Body of pancreas (tissue), 4 donors: Measurements from ENCODE around the gene UBL4A.

ENCODE experiments used
- POLR2A ChIP-seq, 3 donors: fragments of 450-650 bp; IDR thresholded peaks; one replicate each; pipeline ENCODE4 v1.6.1; 2016; ENCODE audit warnings: antibody characterized with exemption in 3 of 3, mild to moderate bottlenecking in 2 of 3
- TF ChIP-seq, protein P1 (sequence below), 7 experiments: fragments of 450-650 bp in 4 of 7; fragments of 200-600 bp in 3 of 7; sonication (generic) in 3 of 7; IDR thresholded peaks; one replicate each; pipeline ENCODE4 v1.5.1; 2016 to 2019; ENCODE audit warnings: antibody characterized with exemption in 7 of 7

DNA sequence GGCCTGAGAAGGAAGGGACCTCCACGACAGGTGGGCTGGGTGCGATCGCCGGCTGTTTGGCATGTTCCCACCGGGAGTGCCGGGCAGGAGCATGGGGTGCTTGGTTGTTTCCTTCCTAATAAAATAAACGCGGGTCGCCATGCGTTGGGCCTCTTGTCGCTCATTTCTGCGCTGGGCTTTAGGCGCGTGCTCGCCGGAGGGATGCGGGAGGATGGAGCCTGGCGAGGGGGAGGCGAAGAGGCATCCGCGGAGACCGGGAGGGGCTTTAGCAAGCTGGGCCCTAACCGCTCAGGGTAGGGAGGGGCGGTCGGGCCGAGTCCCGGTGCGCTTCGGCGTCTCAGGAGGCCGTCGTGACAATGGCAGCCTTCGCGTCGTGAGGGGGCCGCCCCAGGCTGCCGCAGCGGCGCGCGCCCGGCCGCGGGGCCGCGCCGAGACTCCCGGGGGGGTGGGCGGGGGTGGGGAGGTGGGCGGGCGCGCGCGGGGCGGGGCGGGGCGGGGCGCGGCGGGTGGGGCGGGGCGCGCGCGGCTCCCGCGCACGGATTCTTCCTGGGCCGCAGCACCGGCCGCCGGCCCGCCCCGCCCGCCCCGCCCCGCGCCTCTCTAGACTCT, 49.9 kb downstream of the UBL4A start:
- TF ChIP-seq, protein P1, sequence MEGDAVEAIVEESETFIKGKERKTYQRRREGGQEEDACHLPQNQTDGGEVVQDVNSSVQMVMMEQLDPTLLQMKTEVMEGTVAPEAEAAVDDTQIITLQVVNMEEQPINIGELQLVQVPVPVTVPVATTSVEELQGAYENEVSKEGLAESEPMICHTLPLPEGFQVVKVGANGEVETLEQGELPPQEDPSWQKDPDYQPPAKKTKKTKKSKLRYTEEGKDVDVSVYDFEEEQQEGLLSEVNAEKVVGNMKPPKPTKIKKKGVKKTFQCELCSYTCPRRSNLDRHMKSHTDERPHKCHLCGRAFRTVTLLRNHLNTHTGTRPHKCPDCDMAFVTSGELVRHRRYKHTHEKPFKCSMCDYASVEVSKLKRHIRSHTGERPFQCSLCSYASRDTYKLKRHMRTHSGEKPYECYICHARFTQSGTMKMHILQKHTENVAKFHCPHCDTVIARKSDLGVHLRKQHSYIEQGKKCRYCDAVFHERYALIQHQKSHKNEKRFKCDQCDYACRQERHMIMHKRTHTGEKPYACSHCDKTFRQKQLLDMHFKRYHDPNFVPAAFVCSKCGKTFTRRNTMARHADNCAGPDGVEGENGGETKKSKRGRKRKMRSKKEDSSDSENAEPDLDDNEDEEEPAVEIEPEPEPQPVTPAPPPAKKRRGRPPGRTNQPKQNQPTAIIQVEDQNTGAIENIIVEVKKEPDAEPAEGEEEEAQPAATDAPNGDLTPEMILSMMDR (IDR thresholded peaks at IDR 0.05) = no peak
- no peak for TF ChIP-seq POLR2A (IDR thresholded peaks at IDR 0.05)
